Germinal center (tissue), 1 donor: ENCODE measurements around the gene NVL.
"Not testable (repeated sequence)": the region's sequence is repeated elsewhere in the genome, so short reads cannot be mapped to it uniquely, and the experiment has no call there.

Source experiments
- DNase-seq: peaks from one replicate; pipeline ENCODE4 v3.0.0; 2012; ENCODE audit warnings: mixed read lengths, low spot score

The NVL gene

DNA sequence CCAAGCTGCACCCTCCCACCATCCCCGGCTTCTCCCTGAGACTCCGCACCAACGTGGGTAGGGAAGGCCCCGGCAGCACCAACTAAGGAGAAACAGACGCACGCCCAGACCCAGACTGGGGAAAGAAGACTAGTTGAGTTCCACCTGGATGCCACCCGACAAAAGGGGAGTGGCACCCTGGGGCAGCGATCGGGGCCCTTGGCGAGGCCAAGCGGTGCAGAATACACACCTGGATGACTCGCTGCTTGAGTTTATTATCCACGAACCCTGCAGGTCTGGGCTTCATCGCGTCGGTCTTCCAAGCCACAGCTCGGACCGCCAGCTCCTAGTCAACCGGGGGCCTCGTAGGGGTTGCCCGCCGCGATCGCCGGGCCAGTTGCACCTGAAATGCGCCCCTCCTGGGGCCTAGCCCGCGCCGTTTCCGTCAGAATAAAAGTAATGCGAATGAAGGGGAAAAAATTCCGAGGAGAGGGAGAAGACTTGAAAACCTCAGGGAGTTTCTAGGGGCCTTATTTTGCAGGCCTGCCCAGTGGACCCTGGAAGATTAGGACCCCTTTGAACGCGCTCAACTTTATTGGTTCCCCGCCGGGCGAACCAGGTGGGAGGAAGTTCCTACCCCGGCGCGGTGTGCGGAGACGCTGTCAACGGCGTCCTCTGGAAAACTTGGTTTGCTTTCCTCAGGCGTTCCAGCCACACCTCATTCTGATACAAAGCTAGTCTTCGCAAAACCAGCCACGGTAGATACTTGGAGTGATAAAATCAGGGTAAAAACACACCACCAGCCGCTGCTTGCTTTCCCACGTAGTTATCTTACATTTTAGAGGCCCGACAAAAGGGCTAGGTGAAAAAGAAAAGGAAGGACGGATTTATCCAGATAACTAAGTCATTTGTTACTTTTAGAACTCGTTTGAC is at the start of gene NVL:
TSS of gene NVL (minus strand) at position 331 of the 912 bp plus-strand sequence. CDS start at position 286, 45 bp downstream.
- DNase-seq: peak; percentile 82

DNA sequence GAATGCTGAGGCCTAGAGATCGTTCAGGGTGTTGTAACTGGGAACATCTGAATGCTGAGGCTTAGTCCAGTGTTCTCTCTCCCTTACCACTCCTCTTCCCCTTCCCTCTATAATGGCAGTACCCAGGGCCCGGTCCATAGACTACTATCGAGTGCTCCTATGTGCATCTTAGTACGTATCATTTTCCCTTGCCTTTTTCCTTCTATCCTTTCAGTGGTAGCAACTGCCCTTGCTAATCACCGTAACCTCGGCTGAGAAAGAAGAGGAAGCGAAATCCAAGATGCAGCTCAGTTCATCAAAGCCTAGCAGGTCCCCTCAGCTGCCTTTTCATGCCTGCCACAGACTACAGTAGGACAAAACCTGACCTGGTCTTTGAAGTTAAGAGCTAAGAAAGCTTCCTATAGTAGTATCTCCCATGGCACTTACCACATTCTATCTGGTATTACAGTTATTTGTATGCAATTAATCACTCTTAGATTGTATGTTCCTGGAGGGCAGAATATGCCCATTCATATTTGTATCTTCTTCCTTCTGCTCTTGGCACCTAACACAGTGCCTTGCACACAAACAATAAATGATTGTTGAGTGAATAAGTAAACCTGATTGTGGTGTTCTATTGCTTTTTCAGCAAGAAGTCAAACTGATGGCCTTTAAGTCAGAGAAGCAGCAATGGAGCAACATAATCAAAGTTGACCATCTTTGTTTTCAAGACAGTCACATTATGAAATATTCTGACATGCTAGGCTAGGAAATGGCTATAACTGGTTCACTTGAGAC is 49.1 kb upstream of the NVL start:
- peak; percentile 35 for DNase-seq

DNA sequence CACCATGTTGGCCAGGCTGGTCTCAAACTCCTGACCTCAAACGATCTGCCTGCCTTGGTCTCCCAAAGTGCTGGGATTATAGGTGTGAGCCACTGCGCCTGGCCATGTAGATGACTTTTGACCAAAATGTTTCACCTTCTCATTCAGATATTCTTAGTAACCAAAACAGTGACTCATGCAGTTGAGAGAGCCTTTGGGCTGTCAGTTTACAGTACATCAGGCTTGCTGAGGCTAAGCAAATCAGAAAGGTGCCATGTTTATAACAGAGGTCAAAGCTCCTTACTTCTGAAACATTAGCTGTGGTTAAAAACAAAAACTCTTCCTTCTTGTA is 47.7 kb upstream of the NVL start:
- DNase-seq: no peak

DNA sequence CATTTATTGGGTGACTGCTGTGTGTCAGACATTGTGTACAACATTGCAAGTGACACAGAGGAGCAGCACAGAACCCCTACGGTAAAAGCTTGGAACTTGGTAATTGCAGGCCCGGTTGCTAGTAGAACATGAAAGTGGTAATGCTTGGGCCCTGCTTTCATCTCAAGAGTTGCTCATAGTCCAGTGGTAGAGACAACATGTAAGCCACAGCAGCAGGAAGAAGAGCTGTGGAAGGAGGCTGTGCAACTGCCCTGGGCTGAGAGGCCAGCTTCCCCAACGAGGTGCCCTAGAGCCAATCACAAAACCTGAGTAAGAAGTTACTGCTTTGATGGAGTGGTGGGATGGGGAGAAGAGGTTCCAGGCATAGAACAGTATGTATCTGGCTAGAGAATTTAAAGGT is 45.1 kb upstream of the NVL start:
- no peak for DNase-seq

DNA sequence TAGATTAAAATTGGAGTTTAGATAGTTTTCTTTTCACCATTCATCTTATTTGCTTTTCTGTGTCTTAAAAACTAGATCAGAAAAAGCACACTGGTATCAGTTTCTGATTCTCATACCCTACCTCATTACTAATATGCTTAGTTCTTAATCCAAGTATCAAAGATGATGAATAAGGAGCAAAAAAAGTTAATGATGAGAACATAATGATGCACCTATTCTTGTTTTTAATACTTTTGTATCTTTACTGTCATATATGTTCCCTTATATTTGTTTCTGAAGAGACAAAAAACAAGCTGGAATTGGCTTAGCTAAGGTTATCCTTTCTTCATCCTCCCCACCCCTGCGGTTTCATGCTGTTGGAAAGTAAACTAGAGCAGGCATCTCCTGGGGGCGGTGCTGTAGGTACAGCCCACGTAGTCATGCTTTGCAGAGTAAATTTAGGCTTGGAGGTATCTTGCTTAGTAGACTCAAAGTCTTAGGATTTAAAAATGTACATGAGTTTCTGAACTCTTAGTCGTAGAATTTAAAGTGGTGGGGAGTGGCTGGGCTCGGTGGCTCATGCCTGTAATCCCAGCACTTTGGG is 43.1 kb upstream of the NVL start:
- DNase-seq: no peak

DNA sequence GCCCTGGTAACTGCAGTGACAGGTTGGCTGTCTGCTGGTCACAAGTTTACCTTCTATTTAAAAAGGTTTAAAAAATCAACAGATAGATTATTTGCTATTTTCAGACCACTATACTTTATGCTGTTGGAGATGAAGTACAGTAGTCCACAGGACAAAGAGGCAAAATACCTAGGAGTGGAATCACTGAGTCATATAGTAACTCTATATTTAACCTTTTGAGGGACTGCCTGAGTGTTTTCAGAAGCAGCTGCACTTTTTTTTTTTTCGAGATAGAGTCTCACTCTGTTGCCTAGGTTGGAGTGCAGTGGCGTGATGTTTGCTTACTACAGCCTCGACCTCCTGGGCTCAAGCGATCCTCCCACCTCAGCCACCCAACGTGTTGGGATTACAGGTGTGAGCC is 38.4 kb upstream of the NVL start:
- no peak for DNase-seq

DNA sequence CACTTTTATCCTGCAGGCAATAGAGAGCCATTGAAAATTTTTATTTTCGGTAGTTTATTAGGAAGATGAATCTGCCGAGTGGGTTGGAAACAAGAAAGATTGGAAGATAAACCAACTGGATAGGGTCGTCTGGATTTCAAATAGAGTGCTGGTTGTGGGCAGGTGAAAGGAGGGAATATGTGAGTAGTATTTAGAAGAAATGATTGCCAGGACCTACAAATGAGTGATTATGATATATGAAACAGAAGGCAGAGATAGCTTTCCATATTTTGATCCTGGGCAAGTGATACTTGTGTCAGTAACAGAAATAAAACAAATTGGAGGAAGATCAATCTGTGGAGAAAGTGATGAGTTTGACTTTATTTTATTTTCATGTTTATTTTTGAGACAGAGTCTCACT is 29.2 kb upstream of the NVL start:
- DNase-seq: no peak

DNA sequence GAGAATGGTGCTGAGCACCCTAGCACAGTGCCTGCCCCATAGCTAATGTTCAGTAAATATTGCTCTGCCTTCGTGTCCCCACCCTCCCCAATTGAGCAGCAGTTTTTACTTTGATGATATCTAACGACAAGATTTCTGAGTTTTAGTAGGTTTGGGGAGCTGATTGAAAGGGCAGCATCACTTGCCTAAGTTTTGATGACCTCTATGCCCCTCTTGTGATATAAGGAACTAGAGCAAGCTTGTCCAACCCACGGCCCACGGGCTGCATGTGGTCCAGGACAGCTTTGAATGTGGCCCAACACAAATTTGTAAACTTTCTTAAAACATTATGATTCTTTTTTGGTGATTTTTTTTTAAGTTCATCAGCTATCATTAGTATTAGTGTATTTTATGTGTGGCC is 28.3 kb upstream of the NVL start:
- no peak for DNase-seq

DNA sequence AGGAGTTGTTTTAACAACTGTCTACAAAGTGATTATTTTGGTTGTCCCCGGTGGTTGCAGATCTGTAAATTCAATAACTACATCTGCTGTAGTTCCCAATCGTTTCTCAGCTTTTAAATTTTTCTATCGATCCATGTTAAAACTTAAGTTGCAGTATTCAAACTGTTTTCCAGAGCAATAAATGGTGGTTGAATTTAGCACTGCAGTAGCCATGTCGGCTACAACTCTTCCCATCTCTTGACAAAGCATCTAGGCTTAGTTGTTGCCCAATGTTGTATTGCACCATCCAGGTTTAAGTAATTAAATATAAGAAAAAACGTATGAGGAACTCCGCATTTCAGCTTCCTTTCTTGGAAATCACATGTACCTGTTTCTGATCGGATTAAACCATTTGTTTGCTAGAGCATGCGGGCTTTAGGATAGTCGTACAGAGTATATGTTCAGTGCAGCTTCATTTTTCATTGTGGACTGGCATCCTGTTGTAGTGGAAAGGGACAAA is 27.7 kb upstream of the NVL start:
- no peak for DNase-seq

DNA sequence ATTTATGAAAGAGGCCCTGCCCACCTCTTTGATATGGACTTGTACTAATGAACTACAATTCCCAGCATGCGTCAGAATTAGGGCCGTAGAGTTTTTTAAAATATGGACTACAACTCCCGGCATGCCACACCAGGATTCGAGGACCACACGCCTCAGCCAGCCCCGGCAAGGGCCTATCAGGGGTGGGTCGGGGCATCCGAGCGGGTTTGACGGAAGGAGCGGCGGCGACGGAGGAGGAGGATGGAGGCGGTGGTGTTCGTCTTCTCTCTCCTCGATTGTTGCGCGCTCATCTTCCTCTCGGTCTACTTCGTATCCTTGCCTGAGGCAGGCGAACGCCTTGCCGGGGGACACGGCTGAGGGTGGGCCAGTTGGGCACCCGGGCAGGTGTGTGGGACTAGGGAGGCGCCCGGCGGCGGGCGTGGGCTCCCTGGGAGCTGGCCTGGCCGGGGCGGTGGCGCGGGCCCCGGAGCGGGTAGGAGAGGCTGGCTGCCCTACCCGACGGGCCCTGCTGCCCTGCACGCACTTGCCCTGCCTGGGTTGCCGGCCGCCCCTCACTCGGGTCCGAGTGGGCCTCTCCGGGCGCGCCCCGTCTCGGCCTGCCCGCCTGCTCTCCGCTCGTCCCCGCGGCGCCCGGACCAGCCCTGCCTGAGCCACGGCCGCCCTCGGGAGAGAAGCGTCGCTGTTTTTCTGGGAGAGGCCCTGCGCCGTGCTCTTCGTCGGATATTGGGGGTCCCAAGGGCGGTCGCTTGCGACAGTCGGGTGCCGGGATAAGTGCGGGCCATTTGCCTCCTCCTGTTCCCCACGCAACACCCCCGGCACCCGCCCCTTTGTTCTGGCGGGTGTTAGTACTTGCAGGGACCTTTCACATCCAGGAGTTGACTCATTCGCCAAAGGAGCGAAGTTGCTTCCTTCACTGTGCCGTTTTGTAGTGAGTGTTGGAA is 27.0 kb upstream of the NVL start, which contains the start of gene CNIH4:
TSS of gene CNIH4 (plus strand) at position 195 of the 941 bp plus-strand sequence. CDS start at position 241, 46 bp downstream.
- peak; percentile 93 for DNase-seq

DNA sequence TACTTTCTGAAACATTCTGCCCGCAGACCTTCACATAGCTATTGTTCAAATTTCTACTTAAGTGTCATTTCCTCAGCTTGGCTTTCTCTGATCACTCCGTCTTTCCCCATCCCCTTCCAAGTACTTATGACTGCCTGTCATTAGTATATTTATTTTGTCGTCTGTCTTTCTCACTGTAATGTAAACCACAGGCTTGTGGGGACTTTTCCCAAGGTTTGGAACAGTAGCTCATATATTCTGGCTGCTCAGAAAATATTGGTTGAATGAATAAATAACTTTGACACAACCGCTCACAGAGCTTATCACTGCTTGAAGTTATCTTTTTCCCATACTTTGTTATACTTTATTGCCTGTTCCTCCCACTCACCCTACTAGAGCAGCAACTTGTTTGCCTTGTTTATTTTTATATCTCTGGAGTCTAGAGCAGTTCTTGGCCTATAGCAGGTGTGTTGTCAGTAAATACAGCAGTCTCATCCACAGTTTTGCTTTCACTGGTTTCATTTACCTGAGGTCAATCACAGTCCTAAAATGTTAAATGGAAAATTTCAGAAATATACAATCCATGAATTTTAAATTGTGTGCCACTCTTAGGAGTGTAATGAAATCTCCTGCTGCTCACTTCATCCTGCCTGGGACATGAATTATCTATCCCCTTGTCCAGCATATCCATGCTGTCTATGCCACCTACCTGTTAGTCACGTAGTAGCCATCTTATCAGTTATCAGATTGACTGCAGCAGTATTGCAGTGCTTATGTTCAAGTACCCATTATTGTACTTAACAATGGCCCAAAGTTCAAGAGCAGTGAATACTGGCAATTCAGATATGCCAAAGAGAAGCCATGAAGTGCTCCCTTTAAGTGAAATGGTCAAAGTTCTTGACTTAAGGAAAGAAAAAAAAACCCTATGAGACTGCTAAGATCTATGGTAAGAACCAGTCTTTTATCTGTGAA is 24.3 kb upstream of the NVL start:
- DNase-seq: no peak

DNA sequence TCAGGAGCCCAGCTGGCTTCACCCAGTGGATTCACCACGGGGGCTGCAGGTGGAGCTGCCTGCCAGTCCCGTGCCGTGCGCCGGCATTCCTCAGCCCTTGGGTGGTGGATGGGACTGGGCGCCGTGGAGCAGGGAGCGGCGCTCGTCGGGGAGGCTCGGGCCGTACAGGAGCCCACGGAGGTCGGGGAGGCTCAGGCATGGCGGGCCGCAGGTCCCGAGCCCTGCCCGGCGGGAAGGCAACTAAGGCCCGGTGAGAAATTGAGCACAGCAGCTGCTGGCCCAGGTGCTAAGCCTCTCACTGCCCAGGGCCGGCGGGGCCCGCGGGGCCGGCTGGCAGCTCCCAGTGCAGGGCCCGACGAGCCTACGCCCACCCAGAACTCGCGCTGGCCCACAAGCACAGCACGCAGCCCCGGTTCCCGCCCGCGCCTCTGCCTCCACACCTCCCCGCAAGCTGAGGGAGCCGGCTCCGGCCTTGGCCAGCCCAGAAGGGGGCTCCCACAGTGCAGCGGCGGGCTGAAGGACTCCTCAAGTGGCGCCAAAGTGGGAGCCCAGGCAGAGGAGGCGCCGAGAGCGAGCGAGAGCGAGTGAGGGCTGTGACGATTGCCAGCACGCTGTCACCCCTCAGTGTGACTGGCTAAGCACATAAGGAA is 22.6 kb upstream of the NVL start:
- not testable (repeated sequence) for DNase-seq

DNA sequence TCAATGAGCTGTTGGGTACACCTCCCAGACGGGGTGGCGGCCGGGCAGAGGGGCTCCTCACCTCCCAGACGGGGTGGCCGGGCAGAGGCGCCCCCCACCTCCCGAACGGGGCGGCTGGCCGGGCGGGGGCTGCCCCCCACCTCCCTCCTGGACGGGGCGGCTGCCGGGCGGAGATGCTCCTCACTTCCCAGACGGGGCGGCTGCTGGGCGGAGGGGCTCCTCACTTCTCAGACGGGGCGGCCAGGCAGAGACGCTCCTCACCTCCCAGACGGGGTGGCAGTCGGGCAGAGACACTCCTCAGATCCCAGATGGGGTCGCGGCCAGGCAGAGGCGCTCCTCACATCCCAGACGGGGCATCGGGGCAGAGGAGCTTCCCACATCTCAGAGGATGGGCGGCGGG is 19.7 kb upstream of the NVL start:
- DNase-seq: not testable (repeated sequence)

DNA sequence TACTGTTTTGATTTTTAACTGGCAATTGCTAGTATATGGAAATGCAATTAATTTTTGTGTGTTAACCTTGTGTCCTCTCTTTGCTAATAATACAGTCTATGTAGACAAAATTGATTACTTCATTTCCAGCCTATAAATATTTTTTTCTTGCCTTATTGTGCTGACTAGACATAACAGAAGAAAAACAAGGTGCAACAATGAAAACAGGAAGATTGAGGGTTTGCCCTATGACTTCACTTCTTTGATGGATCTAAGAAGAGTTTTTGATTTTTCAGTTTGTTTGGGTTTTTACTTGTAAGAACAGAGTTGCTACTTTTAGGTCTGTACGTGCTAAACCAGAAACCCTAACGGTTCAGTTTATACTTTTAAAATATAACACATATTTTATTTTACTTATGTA is 18.2 kb upstream of the NVL start:
- no peak for DNase-seq

DNA sequence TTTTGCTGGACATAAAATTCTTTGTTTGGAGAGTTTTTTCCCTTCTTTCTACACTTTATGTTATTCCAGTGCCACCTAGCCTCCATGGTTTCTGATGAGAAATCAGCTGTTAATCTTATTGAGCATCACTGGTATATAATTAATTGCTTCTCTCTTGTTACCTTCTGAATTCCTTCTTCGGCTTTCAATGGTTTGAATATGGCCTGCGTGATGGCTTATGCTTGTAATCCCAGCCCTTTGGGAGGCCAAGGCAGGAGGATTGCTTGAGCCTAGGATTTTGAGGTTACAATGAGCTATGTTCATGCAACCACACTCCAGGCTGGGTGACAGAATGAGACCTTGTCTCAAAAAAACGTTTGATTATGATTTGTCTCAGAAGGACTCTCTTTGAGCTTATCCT is 13.7 kb upstream of the NVL start:
- no peak for DNase-seq

DNA sequence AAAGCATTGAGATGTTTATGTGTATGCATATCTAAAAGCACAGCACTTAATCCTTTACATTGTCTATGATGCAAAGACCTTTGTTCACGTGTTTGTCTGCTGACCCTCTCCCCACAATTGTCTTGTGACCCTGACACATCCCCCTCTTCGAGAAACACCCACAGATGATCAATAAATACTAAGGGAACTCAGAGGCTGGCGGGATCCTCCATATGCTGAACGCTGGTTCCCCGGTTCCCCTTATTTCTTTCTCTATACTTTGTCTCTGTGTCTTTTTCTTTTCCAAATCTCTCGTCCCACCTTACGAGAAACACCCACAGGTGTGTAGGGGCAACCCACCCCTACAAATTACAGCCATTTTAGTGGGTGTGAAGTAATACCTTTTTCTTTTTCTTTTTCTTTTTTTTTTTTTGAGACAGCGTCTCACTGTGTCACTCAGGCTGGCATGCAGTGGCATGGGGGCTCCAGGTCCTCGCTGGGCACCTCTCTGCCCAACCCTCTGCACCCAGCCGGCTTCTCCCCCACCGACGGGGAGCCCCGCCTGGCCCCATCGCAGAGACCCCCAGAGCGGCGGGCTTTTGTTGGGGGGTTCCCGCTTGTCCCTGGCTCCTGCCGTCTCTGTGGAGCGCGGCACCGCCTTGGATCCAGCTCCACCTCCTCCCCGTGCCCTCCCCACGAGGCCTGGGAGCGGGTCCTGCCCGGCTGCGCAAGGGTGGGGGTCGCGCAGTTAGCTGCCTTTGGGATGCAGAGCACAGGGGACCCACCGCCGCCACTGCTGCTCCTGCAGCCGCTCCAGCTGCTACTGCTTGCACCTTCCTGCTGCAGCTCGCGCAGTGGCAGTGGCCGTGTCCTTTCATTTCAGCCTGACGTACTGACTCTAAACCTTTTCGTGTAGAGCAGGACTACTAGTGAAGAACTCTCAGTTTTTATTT is 10.7 kb upstream of the NVL start:
- DNase-seq: not testable (repeated sequence)

DNA sequence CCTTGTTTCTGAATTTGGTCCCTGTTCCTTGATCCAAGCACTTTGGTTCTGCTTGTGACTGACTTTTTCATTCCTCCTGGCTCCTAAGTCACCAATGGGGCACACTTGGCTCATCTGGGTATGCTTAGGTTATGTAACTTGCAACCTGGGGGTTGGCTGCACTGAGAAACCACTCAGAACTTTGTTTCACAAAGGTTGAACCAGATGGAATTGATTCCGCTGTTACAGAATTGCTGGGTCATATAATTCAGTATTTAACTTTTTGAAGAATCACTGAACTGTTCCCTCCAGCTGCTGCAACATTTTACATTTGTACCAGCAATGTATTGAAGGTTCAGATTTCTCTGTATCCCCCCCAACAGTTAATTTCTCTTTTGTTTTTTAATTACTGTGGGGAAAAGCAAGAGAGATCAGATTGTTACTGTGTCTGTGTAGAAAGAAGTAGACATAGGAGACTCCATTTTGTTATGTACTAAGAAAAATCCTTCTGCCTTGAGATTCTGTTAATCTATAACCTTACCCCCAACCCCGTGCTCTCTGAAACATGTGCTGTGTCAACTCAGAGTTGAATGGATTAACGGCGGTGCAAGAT is 9.6 kb upstream of the NVL start:
- DNase-seq: no peak

DNA sequence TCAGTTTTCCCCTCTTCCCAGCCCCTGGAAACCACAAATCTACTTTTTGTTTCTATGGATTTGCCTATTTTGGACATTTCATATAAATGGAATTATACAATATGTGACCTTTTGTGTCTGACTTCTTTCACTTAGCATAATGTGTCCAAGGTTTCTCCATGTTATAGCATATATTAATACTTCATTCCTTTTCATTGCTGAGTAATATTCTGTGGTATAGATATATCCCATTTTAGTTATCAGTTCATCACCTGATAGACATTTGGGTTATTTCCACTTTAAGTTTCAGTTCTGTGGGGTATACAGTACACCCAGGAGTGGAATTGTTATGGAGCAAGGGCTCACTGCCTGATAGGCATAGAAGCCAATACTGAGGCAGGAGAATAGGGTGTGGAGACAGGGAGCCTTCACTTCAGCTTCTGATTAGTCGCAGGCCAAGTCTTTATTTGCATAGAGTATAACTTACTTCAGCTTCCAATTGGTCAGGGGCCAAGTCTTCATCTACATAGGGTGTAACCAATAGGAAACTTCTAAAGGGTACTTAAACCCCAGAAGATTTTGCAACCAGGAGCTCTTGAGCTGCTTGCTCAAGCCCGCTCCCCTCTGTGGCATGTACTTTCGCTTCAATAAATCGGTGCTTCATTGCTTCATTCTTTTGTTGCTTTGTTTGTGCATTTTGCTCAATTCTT is 8.3 kb upstream of the NVL start:
- no peak for DNase-seq
